Erythroblast (primary cell): ENCODE data around the gene SLC19A3.
"Not testable (repeated sequence)": the region's sequence is repeated elsewhere in the genome, so short reads cannot be mapped to it uniquely, and the experiment has no call there.

Experiments
- DNase-seq, 2 experiments: peaks; one replicate each; lab custom pipeline; 2025; lab: John Stamatoyannopoulos, UW
- GATA1 ChIP-seq: IDR thresholded peaks from 2 replicates; pipeline ENCODE4 v1.6.1; 2011; ENCODE audit warnings: low read depth, mild to moderate bottlenecking, control low read depth, low read length, moderate library complexity
- POLR2A ChIP-seq: IDR thresholded peaks from 2 replicates; pipeline ENCODE4 v1.6.1; 2011; ENCODE audit warnings: mild to moderate bottlenecking, low read length

The SLC19A3 gene

GRCh38 chr2:227720680-227721079 is 2.9 kb upstream of the SLC19A3 start:
- no peak for TF ChIP-seq POLR2A
- no peak for TF ChIP-seq GATA1
- DNase-seq, result no peak

GRCh38 chr2:227719641-227720040 is 1.8 kb upstream of the SLC19A3 start:
- TF ChIP-seq GATA1 (no peak), POLR2A (no peak)
- no peak for DNase-seq

- DNase-seq, result no peak
- no peak for TF ChIP-seq GATA1
- no peak for TF ChIP-seq POLR2A
These were observed 1.3 kb downstream of the SLC19A3 start for GRCh38 chr2:227716501-227716900.

GRCh38 chr2:227713291-227713690 is 4.5 kb downstream of the SLC19A3 start:
- TF ChIP-seq GATA1 (no peak), POLR2A (no peak)

GRCh38 chr2:227710986-227711385 is 6.8 kb downstream of the SLC19A3 start:
- no peak for DNase-seq
- TF ChIP-seq GATA1, result no peak
- TF ChIP-seq POLR2A, result no peak

More at GRCh38 chr2:227713291-227713690, 4.5 kb downstream of the SLC19A3 start:
- no peak for DNase-seq

GRCh38 chr2:227707390-227707789 is 10.4 kb downstream of the SLC19A3 start:
- DNase-seq, result no peak
- TF ChIP-seq POLR2A (no peak), GATA1 (no peak)

- no peak for DNase-seq
- no peak for TF ChIP-seq POLR2A
- TF ChIP-seq GATA1, result no peak
These were observed 11.0 kb downstream of the SLC19A3 start for GRCh38 chr2:227706859-227707258.

- TF ChIP-seq POLR2A, result no peak
- TF ChIP-seq GATA1, result no peak
- no peak for DNase-seq
These were observed 13.9 kb downstream of the SLC19A3 start for GRCh38 chr2:227703961-227704360.

- TF ChIP-seq GATA1, result no peak
- no peak for TF ChIP-seq POLR2A
- no peak for DNase-seq
These were observed 14.5 kb downstream of the SLC19A3 start for GRCh38 chr2:227703280-227703732.

- no peak for DNase-seq
- no peak for TF ChIP-seq GATA1
- no peak for TF ChIP-seq POLR2A
These were observed 16.3 kb downstream of the SLC19A3 start for GRCh38 chr2:227701556-227701955.

- DNase-seq, result no peak
- TF ChIP-seq GATA1 (no peak), POLR2A (no peak)
These were observed 20.7 kb downstream of the SLC19A3 start for GRCh38 chr2:227696990-227697679.

GRCh38 chr2:227687189-227687588 is 30.6 kb downstream of the SLC19A3 start:
- no peak for DNase-seq
- TF ChIP-seq POLR2A (no peak), GATA1 (no peak)

- TF ChIP-seq GATA1 (no peak), POLR2A (no peak)
- DNase-seq, result no peak
These were observed 33.6 kb downstream of the SLC19A3 start for GRCh38 chr2:227684258-227684657.

- TF ChIP-seq POLR2A (no peak), GATA1 (no peak)
- no peak for DNase-seq
These were observed 39.9 kb downstream of the SLC19A3 start for GRCh38 chr2:227677928-227678327.

- TF ChIP-seq GATA1, result no peak
- no peak for TF ChIP-seq POLR2A
- DNase-seq, result no peak
These were observed 43.3 kb downstream of the SLC19A3 start for GRCh38 chr2:227674485-227674884.

GRCh38 chr2:227673620-227674019 is 44.2 kb downstream of the SLC19A3 start:
- not testable (repeated sequence) for DNase-seq
